HepG2 (cell line): ENCODE measurements around the gene SIRPA.

Experiments
- CEBPG ChIP-seq: IDR thresholded peaks from 2 replicates; pipeline ENCODE4 v1.6.1; 2016
- HNRNPH1 ChIP-seq: fragments of 200-400 bp; formaldehyde crosslinking; optimal IDR thresholded peaks from 2 replicates; pipeline ENCODE3; 2017; ENCODE audit warnings: mild to moderate bottlenecking, low read depth, low read length
- NR2F2 ChIP-seq: IDR thresholded peaks from 2 replicates; pipeline ENCODE4 v1.6.1; 2012; ENCODE audit warnings: low read depth, inconsistent platforms, borderline replicate concordance
- NR2F6 ChIP-seq, 2 experiments: IDR thresholded peaks; 2 replicates each; pipeline ENCODE4 v1.6.1; 2016; ENCODE audit warnings: antibody characterized with exemption in 1 of 2, mild to moderate bottlenecking in 1 of 2
- POLR2AphosphoS5 ChIP-seq: IDR thresholded peaks from 2 replicates; pipeline ENCODE4 v1.6.1; 2012; ENCODE audit warnings: low read depth, low read length
- SRF ChIP-seq: IDR thresholded peaks from 2 replicates; pipeline ENCODE4 v1.6.1; 2011; ENCODE audit warnings: mild to moderate bottlenecking, low read depth, low read length, moderate library complexity
- ZKSCAN8 ChIP-seq: IDR thresholded peaks from 2 replicates; pipeline ENCODE4 v1.6.1; 2016; ENCODE audit warnings: borderline replicate concordance, missing genetic modification reagents, missing compliant biosample characterization
- ZNF251 ChIP-seq: sonication (generic); formaldehyde crosslinking; IDR thresholded peaks from 2 replicates; pipeline ENCODE4 v1.9.0; 2021; ENCODE audit warnings: mild to moderate bottlenecking, missing genetic modification reagents
- ZNF274 ChIP-seq: sonication (generic); formaldehyde crosslinking; IDR thresholded peaks from 2 replicates; pipeline ENCODE4 v1.5.1; 2020; ENCODE audit warnings: mild to moderate bottlenecking, missing genetic modification reagents
- ZSCAN29 ChIP-seq: sonication (generic); formaldehyde crosslinking; conservative IDR thresholded peaks from 2 replicates; pipeline ENCODE4 v1.4.0; 2020; ENCODE audit warnings: mild to moderate bottlenecking, missing genetic modification reagents

GRCh38 chr20:1846341-1846740 lies 48.9 kb upstream of the SIRPA start:
- no peak for TF ChIP-seq NR2F2
- no peak for TF ChIP-seq HNRNPH1
- no peak for TF ChIP-seq ZKSCAN8
- no peak for TF ChIP-seq SRF
- no peak for TF ChIP-seq POLR2AphosphoS5
- TF ChIP-seq ZNF274 (CRISPR knock-in tag) = no peak
- no peak for TF ChIP-seq CEBPG (CRISPR knock-in tag)
- no peak for TF ChIP-seq NR2F6 (IDR thresholded peaks at IDR 0.05)
- no peak for TF ChIP-seq NR2F6 (CRISPR knock-in tag; IDR thresholded peaks at IDR 0.05)
- TF ChIP-seq ZSCAN29 (CRISPR knock-in tag) = no peak
- TF ChIP-seq ZNF251 = no peak
